ENCODE measurements around the gene KDM1A. TPM values are rescaled to one million over a fixed set of nuclear protein-coding genes. Genes with fewer than 3 reads are reported as not detected.

Gene KDM1A
- total and polyA plus RNA-seq, 10 donors = 18.4 to 47.2 (median 37.9) TPM

GRCh38 chr1:23126801-23127200 is 107.5 kb downstream of the KDM1A start:
- WGBS, 5 donors = 82 to 86% (median 86%) methylated on average over 3 of the region's 3 CpGs
- Histone ChIP-seq H3K4me3 (no peak overlapping the region), H3K27me3 (replicated peaks in 1 of 7) (no peaks in the 10 kb centered on the region), H3K36me3 (no peaks in the 10 kb centered on the region), H3K9me3 (no peaks in the 10 kb centered on the region), H3K27ac (no peak overlapping the region), H3K4me1 (peaks cover 0 to 77% (median 33%) of the 10 kb centered on the region in 6 donors)
- no peak for DNase-seq
- intact Hi-C loops (cut with DNase I; ENCODE audit: low total_unique reads) = no loop called here
- TF ChIP-seq POLR2A (IDR thresholded peaks at IDR 0.05) = no peak
- no peak for TF ChIP-seq CTCF (IDR thresholded peaks at IDR 0.05 in 8 of 11, conservative IDR thresholded peaks at IDR 0.05 in 3 of 11)

- Histone ChIP-seq H3K27me3 (replicated peaks in 1 of 7) (no peaks in the 10 kb centered on the region), H3K27ac (no peak overlapping the region), H3K9me3 (no peaks in the 10 kb centered on the region), H3K4me1 (peaks cover 0 to 53% (median 20%) of the 10 kb centered on the region in 6 donors), H3K4me3 (no peak overlapping the region), H3K36me3 (no peaks in the 10 kb centered on the region)
- no peak for DNase-seq
- intact Hi-C loops (cut with DNase I; ENCODE audit: low total_unique reads) = no loop called here
- no peak for TF ChIP-seq CTCF (IDR thresholded peaks at IDR 0.05 in 8 of 11, conservative IDR thresholded peaks at IDR 0.05 in 3 of 11)
- no peak for TF ChIP-seq POLR2AphosphoS5 (IDR thresholded peaks at IDR 0.05)
- no peak for TF ChIP-seq POLR2A (IDR thresholded peaks at IDR 0.05)
Observed at GRCh38 chr1:23129846-23130245, 110.6 kb downstream of the KDM1A start.

GRCh38 chr1:23132033-23132432 is 112.8 kb downstream of the KDM1A start:
- no peaks in the 10 kb centered on the region for H3K27me3 ChIP-seq (replicated peaks in 1 of 7)
- no peak overlapping the region for H3K4me3 ChIP-seq
- 63 to 84% (median 80%) methylated on average over 1 of the region's 1 CpG for WGBS, 5 donors
- TF ChIP-seq POLR2A (IDR thresholded peaks at IDR 0.05) (no peak), POLR2AphosphoS5 (IDR thresholded peaks at IDR 0.05) (no peak)
- H3K9me3 ChIP-seq = no peaks in the 10 kb centered on the region
- H3K27ac ChIP-seq = no peak overlapping the region
- DNase-seq = no peak
- intact Hi-C loops (cut with DNase I; ENCODE audit: low total_unique reads) = no loop called here
- H3K4me1 ChIP-seq = peaks cover 0 to 39% (median 10%) of the 10 kb centered on the region in 6 donors
- H3K36me3 ChIP-seq = no peaks in the 10 kb centered on the region

Small RNAs within 50 kb of the gene (microRNA-seq; reads per million reads assigned to microRNA genes)
- gene MIR3115 = 0 to 0.36 (median 0.28) reads per million in 3 donors
- gene MIR4419A = 0 reads per million in 3 donors

Small RNAs within 50 kb of the gene (small RNA-seq; reads per million reads assigned to genes)
- gene MIR3115 (0 reads per million in 4 donors), gene MIR4419A (0 reads per million in 4 donors)

Other genes starting within 250 kb of the KDM1A start
- not detected for gene LACTBL1, start 46.6 kb upstream of the KDM1A start, total RNA-seq
- gene LACTBL1, start 46.6 kb upstream of the KDM1A start, polyA plus RNA-seq = not detected
- not detected for gene TEX46, start 3.6 kb upstream of the KDM1A start, total RNA-seq
- not detected for gene TEX46, start 3.6 kb upstream of the KDM1A start, polyA plus RNA-seq
- gene LUZP1, start 149.4 kb downstream of the KDM1A start, total RNA-seq = 10 to 100 TPM; 25.4 to 51.6 (median 36.8) TPM
- 1 to 10 TPM; 1.7 to 5.1 (median 1.9) TPM for gene LUZP1, start 149.4 kb downstream of the KDM1A start, polyA plus RNA-seq
- gene HTR1D, start 198.0 kb downstream of the KDM1A start, total RNA-seq = under 1 TPM in 1 of 7 donors, not detected in 6; 0.13 TPM
- gene HTR1D, start 198.0 kb downstream of the KDM1A start, polyA plus RNA-seq = not detected